ENCODE measurements around the gene ZXDC.

- TF ChIP-seq CTCF (IDR thresholded peaks at IDR 0.05) (no peak), POLR2A (IDR thresholded peaks at IDR 0.05) (no peak), EP300 (IDR thresholded peaks at IDR 0.05) (no peak)
Measured at GRCh38 chr3:126395846-126396513, 79.7 kb downstream of the ZXDC start.

Data from ovary (tissue), 3 donors.